Mammary epithelial cell (primary cell): ENCODE results near the gene LIFR.

ENCODE experiments used
- EZH2 ChIP-seq: IDR thresholded peaks from 2 replicates; pipeline ENCODE4 v1.6.1; 2012; ENCODE audit warnings: low read length, inconsistent platforms, borderline replicate concordance
- TF ChIP-seq, protein P1 (sequence below), 2 donors: IDR thresholded peaks in 1 of 2; conservative IDR thresholded peaks in 1 of 2; 2 replicates each; pipeline ENCODE4 v1.5.1; 2011 to 2012; ENCODE audit warnings: inconsistent platforms in 2 of 2, low read length in 2 of 2, mild to moderate bottlenecking in 2 of 2, control low read depth in 1 of 2, low read depth in 1 of 2; ENCODE audit not compliant: insufficient read depth in 1 of 2; ENCODE audit errors: extremely low read depth in 1 of 2

DNA sequence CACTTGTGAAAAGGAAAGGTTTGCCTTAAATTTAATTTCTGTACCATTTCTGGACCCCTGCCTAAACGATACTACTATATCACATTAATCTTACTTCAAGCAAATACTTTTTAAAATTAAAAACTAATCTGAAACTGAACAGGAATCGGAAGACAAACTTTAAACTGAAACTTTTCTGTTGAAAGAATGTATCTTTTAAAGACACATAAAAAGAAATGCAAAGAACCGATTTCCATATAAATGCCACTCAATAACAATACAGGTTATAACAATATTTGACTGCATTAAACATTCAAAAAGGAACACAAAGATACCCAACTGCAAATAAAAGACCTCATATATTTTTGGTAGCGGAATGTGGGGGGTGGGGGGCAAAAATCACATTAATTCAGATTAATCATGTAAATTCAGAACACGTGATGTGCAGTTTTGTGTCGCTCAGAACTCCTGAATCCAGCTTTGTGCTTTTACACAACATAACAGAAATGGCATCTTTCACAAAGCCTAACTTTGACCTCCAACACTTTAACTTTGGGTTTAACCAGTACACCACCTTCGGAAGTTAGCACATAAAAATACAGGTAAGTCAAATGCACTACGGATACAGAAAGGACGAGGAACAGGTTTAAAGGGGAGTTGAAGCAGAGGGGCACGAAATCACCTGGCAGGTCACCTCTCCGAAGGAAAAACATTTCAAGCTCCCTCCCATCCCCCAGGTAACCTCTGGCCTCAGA is 925 bp downstream of the LIFR start:
- TF ChIP-seq, protein P1, sequence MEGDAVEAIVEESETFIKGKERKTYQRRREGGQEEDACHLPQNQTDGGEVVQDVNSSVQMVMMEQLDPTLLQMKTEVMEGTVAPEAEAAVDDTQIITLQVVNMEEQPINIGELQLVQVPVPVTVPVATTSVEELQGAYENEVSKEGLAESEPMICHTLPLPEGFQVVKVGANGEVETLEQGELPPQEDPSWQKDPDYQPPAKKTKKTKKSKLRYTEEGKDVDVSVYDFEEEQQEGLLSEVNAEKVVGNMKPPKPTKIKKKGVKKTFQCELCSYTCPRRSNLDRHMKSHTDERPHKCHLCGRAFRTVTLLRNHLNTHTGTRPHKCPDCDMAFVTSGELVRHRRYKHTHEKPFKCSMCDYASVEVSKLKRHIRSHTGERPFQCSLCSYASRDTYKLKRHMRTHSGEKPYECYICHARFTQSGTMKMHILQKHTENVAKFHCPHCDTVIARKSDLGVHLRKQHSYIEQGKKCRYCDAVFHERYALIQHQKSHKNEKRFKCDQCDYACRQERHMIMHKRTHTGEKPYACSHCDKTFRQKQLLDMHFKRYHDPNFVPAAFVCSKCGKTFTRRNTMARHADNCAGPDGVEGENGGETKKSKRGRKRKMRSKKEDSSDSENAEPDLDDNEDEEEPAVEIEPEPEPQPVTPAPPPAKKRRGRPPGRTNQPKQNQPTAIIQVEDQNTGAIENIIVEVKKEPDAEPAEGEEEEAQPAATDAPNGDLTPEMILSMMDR (conservative IDR thresholded peaks at IDR 0.05 in 1 of 2, IDR thresholded peaks at IDR 0.05 in 1 of 2; ENCODE audit: extremely low read depth in 1 of 2, insufficient read depth in 1 of 2, low read depth in 1 of 2, low read length in 2 of 2), result no peak
- no peak for TF ChIP-seq EZH2
